GM13977 (cell line): Measurements from ENCODE around the gene CPNE4.

Experiments
- DNase-seq: peaks from one replicate; pipeline ENCODE4 v3.0.0; 2012; ENCODE audit warnings: low spot score
- in situ Hi-C: fragments of 300-500 bp; cut with MboI; formaldehyde crosslinking; loops from one replicate; pipeline ENCODE4 v1.12.0; 2022; ENCODE audit warnings: low sequenced_read_pairs, low pct_unique_long_range_greater_than_20kb, mixed read lengths, inconsistent platforms; ENCODE audit not compliant: unreplicated experiment
- TF ChIP-seq, protein P1 (sequence below): IDR thresholded peaks from 2 replicates; pipeline ENCODE4 v1.5.1; 2012; ENCODE audit warnings: mild to moderate bottlenecking, control low read depth; ENCODE audit not compliant: insufficient read depth; ENCODE audit errors: extremely low read depth, missing control alignments

CPNE4 gene

GRCh38 chr3:131619821-131620220 lies 415.0 kb downstream of the CPNE4 start:
- in situ Hi-C loops = no loop called here
- no peak for DNase-seq

DNA sequence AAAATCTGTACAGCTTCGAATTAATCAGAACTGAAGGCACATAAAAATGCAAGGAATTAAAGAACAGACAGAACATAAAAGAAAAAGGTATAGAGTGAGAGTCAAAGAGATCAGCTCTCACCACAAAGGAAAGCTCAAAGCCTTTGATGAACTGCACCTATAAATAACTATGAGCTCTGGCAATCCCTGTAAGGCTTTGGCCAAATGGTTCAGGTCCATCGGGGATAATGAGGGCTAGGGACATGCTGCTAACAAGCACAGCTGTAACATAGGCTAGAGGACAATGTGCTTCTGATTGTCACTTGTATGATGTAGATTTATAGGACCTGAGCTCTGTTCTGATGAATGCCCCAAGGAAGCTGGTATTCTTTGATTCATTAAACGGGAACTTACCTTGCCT lies 418.1 kb downstream of the CPNE4 start:
- TF ChIP-seq, protein P1, sequence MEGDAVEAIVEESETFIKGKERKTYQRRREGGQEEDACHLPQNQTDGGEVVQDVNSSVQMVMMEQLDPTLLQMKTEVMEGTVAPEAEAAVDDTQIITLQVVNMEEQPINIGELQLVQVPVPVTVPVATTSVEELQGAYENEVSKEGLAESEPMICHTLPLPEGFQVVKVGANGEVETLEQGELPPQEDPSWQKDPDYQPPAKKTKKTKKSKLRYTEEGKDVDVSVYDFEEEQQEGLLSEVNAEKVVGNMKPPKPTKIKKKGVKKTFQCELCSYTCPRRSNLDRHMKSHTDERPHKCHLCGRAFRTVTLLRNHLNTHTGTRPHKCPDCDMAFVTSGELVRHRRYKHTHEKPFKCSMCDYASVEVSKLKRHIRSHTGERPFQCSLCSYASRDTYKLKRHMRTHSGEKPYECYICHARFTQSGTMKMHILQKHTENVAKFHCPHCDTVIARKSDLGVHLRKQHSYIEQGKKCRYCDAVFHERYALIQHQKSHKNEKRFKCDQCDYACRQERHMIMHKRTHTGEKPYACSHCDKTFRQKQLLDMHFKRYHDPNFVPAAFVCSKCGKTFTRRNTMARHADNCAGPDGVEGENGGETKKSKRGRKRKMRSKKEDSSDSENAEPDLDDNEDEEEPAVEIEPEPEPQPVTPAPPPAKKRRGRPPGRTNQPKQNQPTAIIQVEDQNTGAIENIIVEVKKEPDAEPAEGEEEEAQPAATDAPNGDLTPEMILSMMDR = no peak
- no peak for DNase-seq
- in situ Hi-C loops = no loop called here

More at GRCh38 chr3:131619821-131620220, 415.0 kb downstream of the CPNE4 start:
- TF ChIP-seq, protein P1 = no peak

DNA sequence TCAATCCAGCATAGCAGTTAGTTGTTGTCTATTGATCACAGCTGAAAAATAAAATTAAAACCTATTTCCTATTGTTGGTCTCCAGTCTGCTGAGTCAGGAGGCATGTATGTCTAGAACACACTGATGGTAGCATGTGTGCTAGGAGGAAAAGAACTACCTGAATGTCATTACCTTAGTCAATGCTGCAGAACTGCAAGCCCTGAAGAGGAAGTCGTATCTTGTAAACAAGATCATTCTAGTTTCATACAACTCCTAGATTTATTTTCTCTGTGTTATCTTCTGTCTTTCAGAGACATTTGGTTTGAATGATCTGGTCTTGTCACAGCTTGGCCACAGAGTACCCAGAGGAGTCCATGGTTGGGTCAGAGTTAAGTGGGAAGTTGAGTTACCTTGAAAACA lies 422.1 kb downstream of the CPNE4 start:
- in situ Hi-C loops = no loop called here
- DNase-seq = no peak
- TF ChIP-seq, protein P1 = no peak

- TF ChIP-seq, protein P1 = no peak
- no peak for DNase-seq
- in situ Hi-C loops = no loop called here
Measured at GRCh38 chr3:131610174-131610573, 424.6 kb downstream of the CPNE4 start.

DNA sequence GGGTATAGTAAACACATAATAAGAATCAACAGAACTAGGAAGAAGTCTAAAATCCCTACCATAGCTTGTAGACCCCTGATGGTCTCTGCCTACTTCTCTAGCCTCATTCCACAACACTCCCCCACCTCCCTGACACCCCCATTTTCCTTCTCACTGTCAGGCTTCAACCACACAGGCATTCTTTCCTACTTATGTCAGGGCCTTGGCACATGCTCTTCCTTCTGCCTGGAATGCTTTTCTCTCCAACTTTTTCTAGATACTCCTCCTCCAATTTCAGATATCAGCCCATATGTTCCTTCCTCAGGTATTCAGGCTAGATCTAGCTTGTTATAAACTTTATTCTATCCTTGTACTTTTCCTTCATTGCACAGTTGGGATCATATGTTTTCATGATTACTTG lies 426.1 kb downstream of the CPNE4 start:
- in situ Hi-C loops = no loop called here
- TF ChIP-seq, protein P1 = no peak
- no peak for DNase-seq

GRCh38 chr3:131608296-131608695 lies 426.5 kb downstream of the CPNE4 start:
- TF ChIP-seq, protein P1 = no peak
- DNase-seq = no peak
- in situ Hi-C loops = no loop called here

- in situ Hi-C loops = no loop called here
- DNase-seq = no peak
- TF ChIP-seq, protein P1 = no peak
Measured at GRCh38 chr3:131605916-131606315, 428.9 kb downstream of the CPNE4 start.
